SU-DHL-6 (cell line): Measurements from ENCODE around the gene WDR36.

ENCODE experiments used
- EZH2phosphoT487 ChIP-seq: fragments of 200-600 bp; sonication (generic), shearing (Covaris generic); conservative IDR thresholded peaks from 2 replicates; pipeline ENCODE4 v1.6.1; 2018; ENCODE audit warnings: mild to moderate bottlenecking, antibody characterized with exemption, low read length, moderate library complexity, mixed read lengths
- TF ChIP-seq, protein P1 (sequence below): fragments of 200-600 bp; sonication (generic); IDR thresholded peaks from one replicate; pipeline ENCODE4 v1.5.1; 2017; ENCODE audit warnings: antibody characterized with exemption, mild to moderate bottlenecking, low read length, moderate library complexity; ENCODE audit not compliant: insufficient read depth, poor library complexity, severe bottlenecking

GRCh38 chr5:111072949-111073682 is 19.0 kb upstream of the WDR36 start:
- TF ChIP-seq, protein P1, sequence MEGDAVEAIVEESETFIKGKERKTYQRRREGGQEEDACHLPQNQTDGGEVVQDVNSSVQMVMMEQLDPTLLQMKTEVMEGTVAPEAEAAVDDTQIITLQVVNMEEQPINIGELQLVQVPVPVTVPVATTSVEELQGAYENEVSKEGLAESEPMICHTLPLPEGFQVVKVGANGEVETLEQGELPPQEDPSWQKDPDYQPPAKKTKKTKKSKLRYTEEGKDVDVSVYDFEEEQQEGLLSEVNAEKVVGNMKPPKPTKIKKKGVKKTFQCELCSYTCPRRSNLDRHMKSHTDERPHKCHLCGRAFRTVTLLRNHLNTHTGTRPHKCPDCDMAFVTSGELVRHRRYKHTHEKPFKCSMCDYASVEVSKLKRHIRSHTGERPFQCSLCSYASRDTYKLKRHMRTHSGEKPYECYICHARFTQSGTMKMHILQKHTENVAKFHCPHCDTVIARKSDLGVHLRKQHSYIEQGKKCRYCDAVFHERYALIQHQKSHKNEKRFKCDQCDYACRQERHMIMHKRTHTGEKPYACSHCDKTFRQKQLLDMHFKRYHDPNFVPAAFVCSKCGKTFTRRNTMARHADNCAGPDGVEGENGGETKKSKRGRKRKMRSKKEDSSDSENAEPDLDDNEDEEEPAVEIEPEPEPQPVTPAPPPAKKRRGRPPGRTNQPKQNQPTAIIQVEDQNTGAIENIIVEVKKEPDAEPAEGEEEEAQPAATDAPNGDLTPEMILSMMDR = no peak
- TF ChIP-seq EZH2phosphoT487 = no peak
